HG03280 (cell line): ENCODE measurements around the gene MAPK13.
A peak's percentile ranks its signal among the peaks of the same experiment; 100 is the strongest.
"Not testable (repeated sequence)": the region's sequence is repeated elsewhere in the genome, so short reads cannot be mapped to it uniquely, and the experiment has no call there.

ENCODE experiments used
- ATAC-seq: cut with Tn5 transposase; IDR thresholded peaks from one replicate; pipeline ENCODE4 v1.9.1; 2021; ENCODE audit warnings: mild to moderate bottlenecking, moderate library complexity; ENCODE audit not compliant: unreplicated experiment

Gene MAPK13

DNA sequence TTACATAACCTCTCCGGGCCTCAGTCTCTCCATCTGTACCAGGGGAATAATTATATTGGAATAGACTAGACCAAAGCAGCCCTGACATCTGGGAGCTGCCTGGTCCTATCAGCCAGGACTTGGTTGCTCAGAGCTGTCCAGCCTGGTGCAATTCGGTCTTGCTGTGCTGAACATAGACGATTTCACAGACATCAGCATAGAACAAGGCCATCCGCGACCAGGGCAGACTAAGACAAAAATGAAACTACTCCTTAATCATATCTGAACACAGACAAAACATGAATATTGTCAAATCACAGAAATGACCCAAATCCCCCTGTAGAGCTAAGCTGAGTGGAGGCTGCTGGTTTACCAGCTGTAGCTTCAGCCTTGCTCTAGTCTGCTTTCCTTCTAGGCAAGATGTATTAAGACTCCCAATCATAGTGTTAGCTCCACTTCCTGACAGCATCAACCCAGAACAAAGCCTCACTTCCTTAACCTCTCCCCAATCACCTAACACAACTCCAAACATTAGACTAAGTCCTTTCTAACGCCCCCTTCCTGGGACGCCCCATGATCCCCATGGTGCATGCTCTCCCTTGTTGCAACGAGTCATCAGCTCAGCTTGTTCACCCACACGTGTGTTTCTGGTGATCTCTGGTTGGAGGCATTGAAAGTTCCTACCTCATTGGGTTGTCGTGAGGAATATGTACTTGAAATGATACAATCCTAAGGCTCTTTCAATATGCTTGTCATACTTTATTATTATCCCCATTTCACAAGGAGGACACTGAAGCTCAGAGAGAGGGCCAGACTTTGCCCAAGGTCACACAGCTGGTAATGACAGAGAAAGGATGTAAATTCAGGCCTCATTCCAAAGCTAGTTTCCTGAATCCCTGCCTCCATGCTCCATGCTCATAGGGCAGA, 3.5 kb upstream of the MAPK13 start:
- ATAC-seq, result no peak

DNA sequence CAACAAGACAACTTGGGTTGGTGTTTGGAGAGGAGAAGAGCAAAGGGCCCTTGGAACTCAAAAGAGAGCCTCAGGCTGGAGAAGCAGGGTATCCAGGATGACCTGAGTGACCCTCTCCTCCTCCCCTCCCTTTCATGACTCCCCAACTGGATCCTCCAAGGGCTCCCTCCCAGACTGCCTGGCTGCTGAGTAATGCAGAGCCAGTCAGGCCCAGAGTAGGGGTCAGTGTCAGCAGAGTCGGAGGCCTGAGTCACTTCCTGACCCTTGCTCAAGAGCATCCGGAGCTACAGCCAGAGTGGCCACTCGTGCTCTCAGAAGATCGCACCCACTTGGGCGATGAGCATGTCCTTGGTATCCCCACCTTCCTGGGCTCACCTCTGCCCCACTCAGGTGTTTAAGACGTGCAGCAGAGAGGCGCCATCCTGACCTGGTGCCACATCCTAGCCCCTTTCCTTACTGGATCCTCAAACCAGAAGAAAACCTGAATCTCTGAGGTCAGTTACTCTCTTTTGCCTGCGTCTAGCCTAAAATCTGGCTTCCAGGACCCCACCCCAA, 2.8 kb upstream of the MAPK13 start:
- ATAC-seq, result no peak

DNA sequence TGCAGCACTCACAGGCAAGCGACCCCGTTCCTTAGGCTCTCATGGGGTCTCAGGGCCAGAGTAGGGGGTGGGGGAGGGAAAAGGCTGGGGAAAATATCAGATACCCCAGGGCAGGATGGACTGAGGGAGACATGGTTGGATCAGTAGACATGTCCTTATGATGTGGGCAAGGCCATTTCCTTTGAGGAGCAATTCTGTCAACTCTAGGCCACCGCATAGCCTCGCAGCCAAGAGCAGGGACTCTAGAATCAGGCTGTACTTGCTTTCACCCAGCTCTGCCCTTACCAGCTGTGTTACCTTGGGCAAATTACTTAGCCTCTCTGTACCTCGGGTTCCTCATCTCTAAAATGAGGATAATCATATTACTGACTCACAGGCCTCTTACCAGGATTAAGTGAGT, 2.2 kb upstream of the MAPK13 start:
- ATAC-seq, result no peak

DNA sequence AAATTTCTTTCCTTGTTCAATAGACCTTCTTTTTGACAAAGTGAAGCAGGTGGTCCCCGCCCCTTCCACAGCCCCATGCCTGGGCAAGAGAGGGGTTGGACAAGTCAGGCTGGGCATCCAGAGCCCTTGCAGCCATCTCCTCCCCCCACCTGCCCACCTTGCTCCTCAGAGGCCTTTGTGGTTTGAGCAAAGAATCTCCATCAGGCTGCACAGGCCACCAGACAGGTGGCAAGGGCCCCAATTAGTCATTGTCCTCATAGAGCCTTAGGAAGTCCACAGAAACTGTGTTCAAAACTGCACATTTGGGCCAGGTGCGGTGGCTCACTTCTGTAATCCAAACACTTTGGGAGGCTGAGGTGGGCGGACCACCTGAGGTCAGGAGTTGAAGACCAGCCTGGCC, 1.5 kb upstream of the MAPK13 start:
- ATAC-seq, result no peak

DNA sequence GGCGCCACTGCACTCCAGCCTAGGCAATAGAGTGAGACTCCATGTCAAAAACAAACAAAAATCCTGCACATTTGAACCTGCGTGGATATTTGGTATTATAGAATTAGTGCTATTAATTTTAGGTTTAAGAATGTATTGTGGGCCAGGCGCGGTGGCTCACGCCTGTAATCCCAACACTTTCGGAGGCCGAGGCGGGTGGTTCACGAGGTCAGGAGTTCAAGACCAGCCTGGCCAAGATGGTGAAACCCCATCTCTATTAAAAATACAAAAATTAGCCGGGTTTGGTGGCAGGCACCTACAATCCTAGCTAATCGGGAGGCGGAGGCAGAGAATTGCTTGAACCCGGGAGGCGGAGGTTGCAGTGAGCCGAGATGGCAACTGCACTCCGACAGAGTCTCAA, 979 bp upstream of the MAPK13 start:
- ATAC-seq, result not testable (repeated sequence)

DNA sequence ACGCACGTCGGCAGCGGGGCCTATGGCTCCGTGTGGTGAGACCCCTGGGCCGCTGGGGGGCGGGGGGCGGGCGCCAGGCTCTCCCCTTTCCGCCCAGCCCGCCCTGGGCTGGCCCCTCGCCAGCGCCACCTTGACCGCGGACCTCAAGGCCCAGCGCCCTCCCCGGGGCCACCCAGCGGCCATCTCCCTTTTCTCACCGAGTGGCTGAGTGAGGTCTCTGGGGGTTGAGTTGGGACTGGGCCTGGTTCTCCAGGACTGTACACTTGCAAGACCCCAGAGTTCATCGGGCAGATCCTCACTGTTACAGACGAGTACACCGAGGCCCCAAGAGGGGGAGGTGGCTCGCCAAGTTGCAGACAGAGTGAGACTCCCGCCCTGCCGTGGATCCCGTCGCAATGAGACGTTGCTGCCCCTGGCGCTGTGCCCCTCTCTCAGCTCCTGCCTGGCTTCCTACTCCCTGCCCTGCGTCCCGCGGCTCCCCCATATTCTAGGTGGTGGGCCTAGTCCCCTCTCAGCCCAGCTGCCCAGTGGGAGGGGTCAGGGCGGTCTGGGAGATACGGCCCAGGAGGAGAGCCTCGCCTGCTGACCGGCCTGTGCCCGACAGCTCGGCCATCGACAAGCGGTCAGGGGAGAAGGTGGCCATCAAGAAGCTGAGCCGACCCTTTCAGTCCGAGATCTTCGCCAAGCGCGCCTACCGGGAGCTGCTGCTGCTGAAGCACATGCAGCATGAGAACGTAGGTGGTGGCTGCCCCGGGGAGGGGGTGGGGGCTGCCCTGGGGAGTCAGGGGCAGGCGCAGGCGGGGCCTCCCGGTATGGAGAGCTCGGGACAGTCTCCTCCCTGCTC, 576 bp downstream of the MAPK13 start:
- peak; percentile 17 for ATAC-seq

DNA sequence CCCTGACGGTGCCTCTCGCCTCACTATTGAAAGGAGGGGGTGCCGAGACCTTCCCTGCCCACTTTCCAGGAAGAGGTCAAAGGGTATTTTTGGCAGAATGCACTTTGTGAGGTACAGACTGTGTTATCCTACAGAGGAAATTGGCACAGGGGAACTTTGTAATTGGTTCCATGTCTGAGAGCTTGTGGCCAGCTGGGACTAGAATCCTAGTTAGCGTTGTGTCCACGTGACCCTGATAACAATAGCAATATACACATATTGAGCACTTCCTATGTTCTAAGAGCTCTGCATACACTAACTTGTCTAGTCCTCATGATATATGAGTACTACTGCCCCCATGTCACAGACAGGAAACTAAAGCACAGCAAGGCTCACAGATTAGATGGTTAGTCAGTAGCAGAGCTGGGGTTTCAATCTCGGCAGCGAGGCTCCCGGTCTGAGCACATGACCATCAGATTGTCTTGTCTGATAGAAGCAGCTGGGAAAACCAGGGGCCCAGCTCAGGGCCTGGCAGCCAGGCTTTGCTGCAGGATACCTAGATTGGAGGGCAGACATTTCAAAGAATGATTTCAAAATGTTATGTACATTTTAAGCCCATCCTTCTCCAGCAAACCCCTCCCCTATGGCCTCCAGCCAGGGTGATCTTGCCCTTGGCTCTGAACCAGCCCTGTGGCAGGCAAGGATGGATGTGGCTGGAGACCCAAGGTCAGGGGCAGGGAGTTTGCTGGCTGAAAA, 1.4 kb downstream of the MAPK13 start:
- ATAC-seq, result peak; percentile 88

DNA sequence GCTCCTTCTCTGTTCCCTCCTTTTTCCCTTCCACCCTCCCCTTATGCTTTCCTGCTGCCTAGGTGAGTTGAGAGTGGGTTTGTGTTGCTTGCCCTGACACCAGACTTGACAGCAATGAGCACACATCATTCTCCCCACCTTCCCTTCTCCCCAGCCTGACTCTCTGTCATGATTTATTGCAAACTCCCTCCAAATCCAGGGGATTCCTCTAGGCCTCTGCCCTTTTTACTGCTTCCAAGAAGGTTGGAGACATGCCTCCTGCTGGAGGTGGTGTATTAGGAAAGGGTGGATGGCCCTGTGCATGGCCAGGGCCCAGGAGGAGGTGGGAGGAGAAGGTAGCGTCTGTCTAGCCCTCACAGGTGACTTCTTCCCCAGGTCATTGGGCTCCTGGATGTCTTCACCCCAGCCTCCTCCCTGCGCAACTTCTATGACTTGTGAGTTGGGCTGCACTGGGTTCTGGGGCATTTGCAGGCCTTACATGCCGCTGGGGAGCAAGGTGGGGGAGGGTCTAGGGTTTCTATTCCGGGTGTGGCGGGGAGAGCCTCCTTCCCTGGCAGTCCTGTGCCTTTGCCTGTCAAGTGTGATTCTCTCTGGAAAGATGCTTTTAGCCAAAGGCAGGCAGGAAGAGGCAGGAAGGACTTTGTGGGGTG, 2.1 kb downstream of the MAPK13 start:
- no peak for ATAC-seq

DNA sequence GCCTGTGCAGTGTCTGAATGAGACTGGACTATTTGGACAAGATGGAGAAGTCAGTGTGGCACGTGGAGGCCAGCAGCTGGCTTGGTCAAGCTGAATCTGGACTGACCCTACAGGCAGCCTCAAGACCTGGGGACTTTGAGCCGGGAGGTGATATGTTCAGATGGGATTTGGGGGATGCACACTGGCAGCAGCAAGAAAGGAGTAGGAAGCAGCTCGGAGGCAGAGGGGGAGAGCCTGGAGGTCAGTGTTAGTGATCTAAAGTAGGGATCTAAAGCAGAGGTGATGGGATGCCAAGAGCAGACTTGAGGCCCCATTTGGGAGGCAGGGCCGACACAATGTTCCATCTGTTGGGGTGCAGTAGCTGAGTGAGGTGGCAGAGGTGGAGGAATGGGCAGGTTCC, 2.8 kb downstream of the MAPK13 start:
- ATAC-seq, result no peak

DNA sequence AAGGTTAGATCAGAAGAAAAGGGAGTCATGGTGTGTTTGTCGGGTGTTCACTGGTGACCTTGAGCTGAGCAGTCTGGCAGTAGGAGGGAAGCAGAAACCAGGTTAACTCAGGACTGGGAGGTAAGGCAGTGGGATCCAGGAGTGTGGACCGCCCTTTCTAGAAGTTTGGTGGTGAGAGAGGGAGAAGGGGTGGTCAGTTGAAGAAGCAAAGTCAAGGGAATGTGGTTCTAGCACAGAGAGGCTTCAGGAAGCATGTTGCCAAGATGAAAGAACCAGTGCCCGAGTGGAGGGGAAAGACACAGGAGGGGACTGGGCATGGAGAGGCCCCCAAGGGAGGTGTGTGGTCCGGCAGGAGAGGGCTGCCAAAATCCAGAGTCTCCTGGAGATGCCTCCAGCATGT, 3.6 kb downstream of the MAPK13 start:
- ATAC-seq, result no peak

DNA sequence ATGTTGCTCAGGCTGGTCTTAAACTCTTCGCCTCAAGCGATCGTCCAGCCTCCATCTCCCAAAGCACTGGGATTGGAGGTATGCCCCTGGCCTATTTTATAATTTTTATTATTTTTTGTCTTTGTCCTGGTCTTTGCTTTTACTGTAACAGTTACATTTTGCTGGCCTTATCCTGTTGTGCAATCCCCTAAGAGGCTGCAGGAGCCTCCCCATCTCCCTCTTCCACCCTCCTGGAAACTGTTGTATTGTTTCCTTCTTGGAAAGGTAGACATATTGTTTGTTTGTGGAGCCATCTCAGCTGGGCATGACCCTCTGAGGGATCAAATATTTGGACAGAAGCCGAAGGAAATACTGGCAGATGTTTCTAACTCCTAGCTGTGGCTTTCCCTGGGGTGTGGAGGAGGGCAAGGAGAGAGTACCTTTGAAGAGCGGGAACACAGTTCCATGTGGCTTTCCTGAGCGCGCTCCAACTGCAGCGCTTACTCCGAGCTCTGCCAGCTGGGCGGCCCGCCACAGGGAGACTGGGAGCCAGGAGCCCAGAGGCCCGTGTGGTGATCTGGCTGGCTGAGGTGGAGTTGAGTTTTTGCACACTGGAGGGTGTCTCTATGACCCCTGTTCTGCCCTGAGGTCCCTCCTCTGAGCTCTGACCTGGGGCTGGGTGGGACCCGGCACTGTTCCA, 4.9 kb downstream of the MAPK13 start:
- ATAC-seq, result no peak

DNA sequence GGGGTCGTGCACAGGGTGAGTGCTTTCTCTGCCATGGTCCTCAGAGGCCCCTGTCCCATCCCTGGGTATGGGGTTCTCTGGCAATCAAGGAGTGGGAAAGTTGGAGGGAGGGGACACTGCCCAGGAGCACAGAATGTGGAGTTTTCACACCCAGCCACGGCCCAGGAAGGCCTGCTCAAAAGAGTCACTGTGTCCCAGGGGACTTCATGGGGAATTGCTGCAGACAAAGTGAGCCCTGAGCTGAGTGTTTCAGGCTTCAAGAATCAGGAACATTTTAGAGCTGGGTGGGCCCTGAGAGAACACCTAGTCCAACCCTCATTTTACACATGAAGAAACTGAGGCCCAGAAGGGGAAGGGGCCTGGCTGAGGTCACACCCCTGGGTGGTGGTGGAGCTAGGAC, 5.7 kb downstream of the MAPK13 start:
- ATAC-seq, result no peak

DNA sequence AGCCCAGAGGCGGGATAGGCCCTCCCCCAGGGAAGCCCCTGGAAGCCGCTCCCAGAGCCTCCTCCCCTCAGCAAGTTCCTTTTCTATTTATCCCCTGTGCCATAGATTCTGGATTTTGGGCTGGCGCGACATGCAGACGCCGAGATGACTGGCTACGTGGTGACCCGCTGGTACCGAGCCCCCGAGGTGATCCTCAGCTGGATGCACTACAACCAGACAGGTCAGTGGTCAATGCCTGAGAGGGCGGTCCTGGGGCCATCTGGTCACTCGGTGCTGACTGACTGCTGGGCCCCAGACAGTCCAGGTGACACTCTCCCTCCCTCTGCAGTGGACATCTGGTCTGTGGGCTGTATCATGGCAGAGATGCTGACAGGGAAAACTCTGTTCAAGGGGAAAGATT, 6.2 kb downstream of the MAPK13 start:
- no peak for ATAC-seq

DNA sequence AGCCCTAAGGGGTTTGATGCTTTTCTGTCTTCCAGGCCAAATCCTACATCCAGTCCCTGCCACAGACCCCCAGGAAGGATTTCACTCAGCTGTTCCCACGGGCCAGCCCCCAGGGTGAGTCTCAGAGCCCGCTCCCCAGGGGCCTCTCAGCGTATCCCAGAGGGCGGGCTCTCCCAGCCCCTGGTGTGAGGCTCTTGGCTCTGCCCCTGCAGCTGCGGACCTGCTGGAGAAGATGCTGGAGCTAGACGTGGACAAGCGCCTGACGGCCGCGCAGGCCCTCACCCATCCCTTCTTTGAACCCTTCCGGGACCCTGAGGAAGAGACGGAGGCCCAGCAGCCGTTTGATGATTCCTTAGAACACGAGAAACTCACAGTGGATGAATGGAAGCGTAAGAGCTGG, 8.4 kb downstream of the MAPK13 start:
- no peak for ATAC-seq

DNA sequence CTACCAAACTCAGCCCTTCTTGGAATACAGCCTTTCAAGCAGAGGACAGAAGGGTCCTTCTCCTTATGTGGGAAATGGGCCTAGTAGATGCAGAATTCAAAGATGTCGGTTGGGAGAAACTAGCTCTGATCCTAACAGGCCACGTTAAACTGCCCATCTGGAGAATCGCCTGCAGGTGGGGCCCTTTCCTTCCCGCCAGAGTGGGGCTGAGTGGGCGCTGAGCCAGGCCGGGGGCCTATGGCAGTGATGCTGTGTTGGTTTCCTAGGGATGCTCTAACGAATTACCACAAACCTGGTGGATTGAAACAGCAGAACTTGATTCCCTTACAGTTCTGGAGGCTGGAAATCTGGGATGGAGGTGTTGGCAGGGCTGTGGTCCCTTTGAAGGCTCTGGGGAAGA, 9.1 kb downstream of the MAPK13 start:
- ATAC-seq, result no peak

DNA sequence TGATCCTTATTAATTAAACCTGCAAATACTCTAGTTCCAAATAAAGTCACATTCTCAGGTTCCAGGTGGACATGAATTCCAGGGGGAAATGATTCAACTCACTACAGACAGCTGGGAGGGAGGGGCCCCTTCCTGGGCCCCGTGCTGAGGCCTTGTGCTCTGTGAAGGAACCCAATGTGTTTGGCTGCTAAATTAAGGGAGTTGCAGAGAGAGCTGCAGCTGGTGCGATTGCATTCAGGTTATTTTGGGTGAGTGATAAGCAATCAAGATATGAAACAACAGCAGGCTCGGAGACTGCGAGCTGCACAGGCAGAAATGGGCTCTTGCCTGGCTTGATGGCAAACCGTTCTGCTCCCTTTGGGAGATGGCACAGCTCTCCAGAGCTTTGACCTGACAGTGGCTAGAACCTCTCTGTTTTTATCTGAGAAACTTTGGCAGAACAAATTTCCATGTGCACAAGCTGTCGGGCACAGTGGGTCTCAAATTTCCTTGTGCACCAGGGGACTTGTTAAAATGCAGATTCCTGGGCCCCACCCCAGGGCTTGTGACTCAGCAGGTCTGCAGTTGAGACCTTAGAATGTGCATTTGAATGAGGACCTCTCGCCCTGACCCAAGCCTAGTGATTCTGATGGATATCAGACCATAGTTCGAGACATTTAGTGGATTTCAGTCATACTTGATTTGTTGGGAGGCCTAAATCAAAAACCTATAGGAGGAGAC, 9.8 kb downstream of the MAPK13 start:
- ATAC-seq, result no peak

DNA sequence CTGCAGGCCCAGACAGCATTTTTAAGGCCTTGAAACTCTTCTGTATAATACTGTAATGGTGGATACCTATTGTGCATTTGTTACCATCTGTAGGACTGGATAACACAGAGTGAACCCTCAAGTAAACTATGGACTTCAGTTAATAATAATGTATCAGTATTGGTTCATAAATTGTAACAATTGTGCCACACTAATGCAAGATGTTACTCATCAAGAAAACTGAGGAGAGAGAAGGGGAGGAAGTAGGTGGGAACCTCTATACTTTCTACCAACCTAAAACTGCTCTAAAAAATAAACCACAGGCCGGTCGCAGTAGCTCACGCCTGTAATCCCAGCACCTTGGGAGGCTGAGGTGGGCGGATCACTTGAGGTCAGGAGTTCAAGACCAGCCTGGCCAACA, 10.8 kb downstream of the MAPK13 start:
- no peak for ATAC-seq

DNA sequence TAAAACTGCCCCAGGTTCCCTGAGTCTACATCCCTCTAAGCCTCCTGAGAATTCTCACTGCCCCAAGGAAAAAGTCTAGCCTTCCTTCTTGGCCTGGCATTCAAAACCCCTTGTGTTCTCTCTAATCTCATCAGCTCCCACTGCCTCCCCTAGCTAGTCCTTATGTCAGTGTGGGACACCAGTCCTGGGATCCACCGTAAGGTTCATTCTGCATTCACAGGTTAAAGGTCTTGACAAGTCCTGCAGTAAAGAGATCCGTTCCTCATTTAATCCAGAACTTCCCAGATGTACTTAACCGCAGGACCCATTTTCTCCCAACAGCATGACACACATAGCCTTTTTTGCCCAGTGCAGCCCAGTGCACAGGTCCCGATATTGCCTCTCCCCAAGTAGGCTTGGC, 11.6 kb downstream of the MAPK13 start:
- no peak for ATAC-seq
